ENCODE results near the gene WDR62.

The WDR62 gene

GRCh38 chr19:36139473-36140303 is 85.0 kb downstream of the WDR62 start, which contains the start of gene CAPNS1:
Gene CAPNS1 (plus strand): TSS chr19:36140066. CDS start chr19:36141012, 946 bp downstream.
- DNase-seq (ENCODE audit: low read depth, low spot score), result peak; percentile 98

- DNase-seq (ENCODE audit: low read depth, low spot score), result peak; percentile 72
Observed at GRCh38 chr19:36140304-36141038, 85.8 kb downstream of the WDR62 start.

GRCh38 chr19:36141039-36141927 is 86.6 kb downstream of the WDR62 start:
- peak; percentile 96 for DNase-seq (ENCODE audit: low read depth, low spot score)

GRCh38 chr19:36142046-36142445 is 87.3 kb downstream of the WDR62 start:
- DNase-seq (ENCODE audit: low read depth, low spot score), result no peak

GRCh38 chr19:36142496-36142895 is 87.8 kb downstream of the WDR62 start:
- DNase-seq (ENCODE audit: low read depth, low spot score), result no peak

GRCh38 chr19:36144624-36145023 is 89.9 kb downstream of the WDR62 start:
- no peak for DNase-seq (ENCODE audit: low read depth, low spot score)

- no peak for DNase-seq (ENCODE audit: low read depth, low spot score)
Observed at GRCh38 chr19:36149673-36150406, 95.1 kb downstream of the WDR62 start.

- DNase-seq (ENCODE audit: low read depth, low spot score), result no peak
Observed at GRCh38 chr19:36150586-36150985, 95.9 kb downstream of the WDR62 start.

GRCh38 chr19:36151144-36152018 is 96.7 kb downstream of the WDR62 start:
- peak; percentile 66 for DNase-seq (ENCODE audit: low read depth, low spot score)

GRCh38 chr19:36152019-36152351 is 97.3 kb downstream of the WDR62 start:
- no peak for DNase-seq (ENCODE audit: low read depth, low spot score)

- DNase-seq (ENCODE audit: low read depth, low spot score), result no peak
Observed at GRCh38 chr19:36152352-36153091, 97.8 kb downstream of the WDR62 start, which contains the start of gene COX7A1. Gene COX7A1 (minus strand): TSS chr19:36152447. CDS start chr19:36152407, 40 bp downstream.

GRCh38 chr19:36153126-36153525 is 98.4 kb downstream of the WDR62 start:
- no peak for DNase-seq (ENCODE audit: low read depth, low spot score)

All from ELF-1 (cell line).